HEK293 (cell line): ENCODE results near the gene CSNK1G2.
"Not testable (repeated sequence)": the region's sequence is repeated elsewhere in the genome, so short reads cannot be mapped to it uniquely, and the experiment has no call there.

Source experiments
- CTCF ChIA-PET: fragments of 350-600 bp; formaldehyde crosslinking; extraction: SDS; loops from one replicate; lab custom pipeline; 2021; ENCODE audit warnings: antibody characterized with exemption; lab: Yijun Ruan, JAX
- POLR2A ChIA-PET: fragments of 300-600 bp; formaldehyde crosslinking; extraction: SDS; loops from one replicate; lab custom pipeline; 2020; ENCODE audit warnings: antibody characterized with exemption, inconsistent platforms; lab: Yijun Ruan, JAX
- H3K27ac ChIP-seq: fragments of 200-500 bp; sonication (Bioruptor generic); 2 replicates; pipeline ENCODE4 v1.5.1; 2014; ENCODE audit warnings: low read depth, low read length, control low read depth, inconsistent platforms; ENCODE audit errors: extremely low read depth
- H3K36me3 ChIP-seq, 2 experiments: fragments of 200-500 bp in 1 of 2; sonication (Bioruptor generic) in 1 of 2; 1 replicate in 1 of 2; 2 replicates in 1 of 2; pipeline ENCODE4 v1.5.1; 2014 to 2017; ENCODE audit warnings: inconsistent platforms in 2 of 2, low read length in 2 of 2; ENCODE audit not compliant: control insufficient read depth in 2 of 2, insufficient read depth in 1 of 2
- H3K4me1 ChIP-seq: fragments of 200-500 bp; sonication (Bioruptor generic); 2 replicates; pipeline ENCODE4 v1.5.1; 2014; ENCODE audit warnings: mild to moderate bottlenecking, low read length, inconsistent platforms; ENCODE audit not compliant: control insufficient read depth, insufficient read depth
- H3K4me3 ChIP-seq: 2 replicates; pipeline ENCODE4 v1.5.1; 2011; ENCODE audit warnings: low read depth, mild to moderate bottlenecking, control low read depth, low read length, moderate library complexity
- H3K9me3 ChIP-seq: fragments of 200-500 bp; sonication (Bioruptor generic); 2 replicates; pipeline ENCODE4 v1.5.1; 2014; ENCODE audit warnings: low read depth, low read length, inconsistent platforms; ENCODE audit not compliant: control insufficient read depth, insufficient read depth
- AEBP2 ChIP-seq: fragments of 450-650 bp; formaldehyde crosslinking; IDR thresholded peaks from 2 replicates; pipeline ENCODE4 v1.5.1; 2016; ENCODE audit warnings: missing biosample characterization, missing genetic modification characterization, borderline replicate concordance
- ATF2 ChIP-seq: fragments of 450-650 bp; formaldehyde crosslinking; IDR thresholded peaks from 2 replicates; pipeline ENCODE4 v1.5.1; 2016; ENCODE audit warnings: missing biosample characterization, missing genetic modification characterization, low read depth
- KLF8 ChIP-seq: fragments of 450-650 bp; formaldehyde crosslinking; IDR thresholded peaks from 2 replicates; pipeline ENCODE4 v1.5.1; 2016; ENCODE audit warnings: missing biosample characterization, missing genetic modification characterization
- KLF9 ChIP-seq: fragments of 450-650 bp; formaldehyde crosslinking; IDR thresholded peaks from 2 replicates; pipeline ENCODE4 v1.5.1; 2016; ENCODE audit warnings: missing biosample characterization, missing genetic modification characterization, low read depth
- SP3 ChIP-seq: fragments of 450-650 bp; formaldehyde crosslinking; IDR thresholded peaks from 2 replicates; pipeline ENCODE4 v1.5.1; 2016; ENCODE audit warnings: missing biosample characterization, missing genetic modification characterization
- WT1 ChIP-seq: fragments of 450-650 bp; formaldehyde crosslinking; IDR thresholded peaks from 2 replicates; pipeline ENCODE4 v1.5.1; 2016; ENCODE audit warnings: missing biosample characterization, missing genetic modification characterization
- ZBTB21 ChIP-seq: fragments of 450-650 bp; formaldehyde crosslinking; IDR thresholded peaks from 2 replicates; pipeline ENCODE4 v1.5.1; 2017; ENCODE audit warnings: missing biosample characterization, missing genetic modification characterization
- ZBTB7A ChIP-seq: fragments of 450-650 bp; formaldehyde crosslinking; IDR thresholded peaks from 2 replicates; pipeline ENCODE4 v1.5.1; 2016; ENCODE audit warnings: low read depth, missing biosample characterization, missing genetic modification characterization
- ZFHX2 ChIP-seq: fragments of 450-650 bp; formaldehyde crosslinking; conservative IDR thresholded peaks from 2 replicates; pipeline ENCODE4 v1.5.1; 2016; ENCODE audit warnings: missing biosample characterization, missing genetic modification characterization
- ZNF19 ChIP-seq: fragments of 450-650 bp; formaldehyde crosslinking; IDR thresholded peaks from 2 replicates; pipeline ENCODE4; 2016; ENCODE audit warnings: missing biosample characterization, missing genetic modification characterization, low read depth
- ZNF600 ChIP-seq: fragments of 450-650 bp; formaldehyde crosslinking; IDR thresholded peaks from 2 replicates; pipeline ENCODE4 v1.5.1; 2016; ENCODE audit warnings: missing biosample characterization, missing genetic modification characterization
- ZNF660 ChIP-seq: fragments of 450-650 bp; IDR thresholded peaks from 2 replicates; pipeline ENCODE4 v1.5.1; 2018; ENCODE audit warnings: missing biosample characterization, mild to moderate bottlenecking, missing genetic modification characterization
- ZSCAN16 ChIP-seq: fragments of 450-650 bp; formaldehyde crosslinking; IDR thresholded peaks from 2 replicates; pipeline ENCODE4 v1.5.1; 2016; ENCODE audit warnings: missing biosample characterization, missing genetic modification characterization
- TF ChIP-seq, protein P1 (sequence below): fragments of 450-650 bp; formaldehyde crosslinking; IDR thresholded peaks from 2 replicates; pipeline ENCODE4 v1.5.1; 2016; ENCODE audit warnings: missing biosample characterization, missing genetic modification characterization

CSNK1G2 gene

DNA sequence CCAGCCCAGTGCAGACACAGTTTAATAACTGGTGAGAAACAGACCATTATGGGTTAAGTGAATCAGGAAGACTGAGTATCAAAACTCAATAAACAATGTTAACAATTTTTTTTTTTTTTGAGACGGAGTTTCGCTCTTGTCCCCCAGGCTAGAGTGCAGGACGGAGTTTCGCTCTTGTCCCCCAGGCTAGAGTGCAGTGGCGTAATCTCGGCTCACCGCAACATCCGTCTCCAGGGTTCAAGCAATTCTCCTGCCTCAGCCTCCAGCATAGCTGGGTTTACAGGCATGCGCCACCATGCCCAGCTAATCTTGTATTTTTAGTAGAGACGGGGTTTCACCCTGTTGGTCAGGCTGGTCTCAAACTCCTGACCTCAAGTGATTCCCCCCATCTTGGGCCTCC, 47.5 kb downstream of the CSNK1G2 start:
- 0 out of 2 replicates have a peak, but pooled peaks have one; percentile 24 for TF ChIP-seq ZNF600 (tag by site-specific recombination)
- not testable (repeated sequence) for H3K27ac ChIP-seq, H3K9me3 ChIP-seq, H3K4me1 ChIP-seq, H3K4me3 ChIP-seq
- ChIA-PET POLR2A (interaction anchor here (0.7 kb wide), 1 partner anchor 9 kb away, joined by 5 read pairs; no protein-coding TSS in a partner anchor), CTCF (interaction anchor here (0.6 to 0.7 kb wide), 2 partner anchors 43 to 59 kb away, joined by 3 to 4 read pairs; no protein-coding TSS in a partner anchor)
- peaks cover 24 to 77% of the 10 kb centered on the region in 2 experiments; a peak in 2 of 3 replicates for H3K36me3 ChIP-seq

GRCh38 chr19:1989513-1990229, 48.7 kb downstream of the CSNK1G2 start:
- TF ChIP-seq ATF2 (tag by site-specific recombination): no peak
- TF ChIP-seq ZNF600 (tag by site-specific recombination): 0 out of 2 replicates have a peak, but pooled peaks have one; percentile 28
- TF ChIP-seq WT1 (tag by site-specific recombination): no peak
- TF ChIP-seq, protein P1, sequence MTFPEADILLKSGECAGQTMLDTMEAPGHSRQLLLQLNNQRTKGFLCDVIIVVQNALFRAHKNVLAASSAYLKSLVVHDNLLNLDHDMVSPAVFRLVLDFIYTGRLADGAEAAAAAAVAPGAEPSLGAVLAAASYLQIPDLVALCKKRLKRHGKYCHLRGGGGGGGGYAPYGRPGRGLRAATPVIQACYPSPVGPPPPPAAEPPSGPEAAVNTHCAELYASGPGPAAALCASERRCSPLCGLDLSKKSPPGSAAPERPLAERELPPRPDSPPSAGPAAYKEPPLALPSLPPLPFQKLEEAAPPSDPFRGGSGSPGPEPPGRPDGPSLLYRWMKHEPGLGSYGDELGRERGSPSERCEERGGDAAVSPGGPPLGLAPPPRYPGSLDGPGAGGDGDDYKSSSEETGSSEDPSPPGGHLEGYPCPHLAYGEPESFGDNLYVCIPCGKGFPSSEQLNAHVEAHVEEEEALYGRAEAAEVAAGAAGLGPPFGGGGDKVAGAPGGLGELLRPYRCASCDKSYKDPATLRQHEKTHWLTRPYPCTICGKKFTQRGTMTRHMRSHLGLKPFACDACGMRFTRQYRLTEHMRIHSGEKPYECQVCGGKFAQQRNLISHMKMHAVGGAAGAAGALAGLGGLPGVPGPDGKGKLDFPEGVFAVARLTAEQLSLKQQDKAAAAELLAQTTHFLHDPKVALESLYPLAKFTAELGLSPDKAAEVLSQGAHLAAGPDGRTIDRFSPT (tag by site-specific recombination): peak; percentile 62; the same call in 1 of the 2 replicates

GRCh38 chr19:1990230-1991017, 49.5 kb downstream of the CSNK1G2 start:
- ChIA-PET POLR2A (interaction anchor here (0.6 kb wide), 1 partner anchor 49 kb away, joined by 6 read pairs; no protein-coding TSS in a partner anchor), CTCF (interaction anchor here (0.6 to 0.9 kb wide), 2 partner anchors 8 to 19 kb away, joined by 3 read pairs; no protein-coding TSS in a partner anchor)
- Histone ChIP-seq H3K36me3 (peaks cover 27 to 72% of the 10 kb centered on the region in 2 experiments; a peak in 2 of 3 replicates), H3K4me1 (no peaks in the 10 kb centered on the region), H3K4me3 (no peak overlapping the region), H3K27ac (no peak overlapping the region), H3K9me3 (no peaks in the 10 kb centered on the region)
- TF ChIP-seq KLF9 (tag by site-specific recombination): peak; percentile 51
- TF ChIP-seq KLF8 (tag by site-specific recombination): peak; percentile 75
- TF ChIP-seq SP3 (tag by site-specific recombination): no peak

More at GRCh38 chr19:1989513-1990229, 48.7 kb downstream of the CSNK1G2 start:
- POLR2A ChIA-PET: no interaction called here
- H3K9me3 ChIP-seq: no peaks in the 10 kb centered on the region
- H3K4me3 ChIP-seq: no peak overlapping the region
- CTCF ChIA-PET: interaction anchor here (0.7 kb wide), 1 partner anchor 48 kb away, joined by 3 read pairs; no protein-coding TSS in a partner anchor
- peaks cover 28 to 75% of the 10 kb centered on the region in 2 experiments; a peak in 2 of 3 replicates for H3K36me3 ChIP-seq
- H3K4me1 ChIP-seq: no peaks in the 10 kb centered on the region
- H3K27ac ChIP-seq: no peak overlapping the region

DNA sequence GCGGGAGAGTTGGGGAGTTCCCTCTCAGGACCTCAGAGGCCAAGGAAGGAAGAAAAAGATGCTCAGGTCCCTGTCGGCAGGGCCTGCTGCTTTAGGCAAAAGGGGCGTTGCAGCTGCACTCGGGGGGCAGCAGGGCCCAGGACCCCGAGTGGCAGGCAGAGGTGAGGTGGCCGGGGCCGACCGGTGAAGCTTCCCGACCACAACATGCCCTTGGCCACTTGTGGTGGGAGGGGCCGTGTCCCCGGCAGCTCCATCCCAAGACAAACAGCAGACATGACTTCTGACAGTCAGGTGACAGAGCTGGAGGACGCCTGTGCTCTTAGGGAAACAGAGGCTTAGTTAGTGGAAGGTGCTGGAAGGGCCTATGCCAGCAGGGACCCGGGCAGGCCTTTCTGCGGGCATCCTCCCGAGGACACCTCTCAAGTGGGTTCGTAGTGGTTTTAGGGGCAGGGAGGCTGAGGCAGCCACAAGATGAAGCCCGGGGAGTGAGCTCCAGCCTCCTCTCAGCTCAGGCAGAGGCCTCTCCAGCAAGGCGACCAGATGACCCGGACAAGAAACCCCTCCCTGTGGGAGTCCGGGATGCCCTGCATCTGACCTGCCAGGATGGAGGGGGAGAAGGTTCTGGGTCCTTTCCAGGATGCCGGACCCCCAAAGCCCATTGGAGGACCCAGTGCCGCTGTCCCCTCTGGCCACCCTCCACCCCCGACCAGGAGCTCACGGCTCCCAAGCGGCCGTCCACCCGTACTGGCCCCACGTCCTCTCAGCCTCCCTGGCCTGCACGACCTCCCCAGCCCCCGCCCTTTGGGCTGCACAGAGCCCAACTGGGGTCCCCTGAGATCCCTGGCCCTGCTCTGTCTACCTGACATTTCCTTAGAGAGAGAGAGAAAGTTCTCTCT, 50.3 kb downstream of the CSNK1G2 start:
- ChIA-PET CTCF (interaction anchor here (0.6 to 0.9 kb wide), 2 partner anchors 9 to 19 kb away, joined by 3 read pairs; no protein-coding TSS in a partner anchor), POLR2A (interaction anchor here (0.6 to 0.7 kb wide), 2 partner anchors 12 to 224 kb away, joined by 3 read pairs; no protein-coding TSS in a partner anchor)
- no peak overlapping the region for H3K4me3 ChIP-seq
- no peaks in the 10 kb centered on the region for H3K9me3 ChIP-seq
- no peak overlapping the region for H3K27ac ChIP-seq
- peaks cover 35 to 69% of the 10 kb centered on the region in 2 experiments for H3K36me3 ChIP-seq
- H3K4me1 ChIP-seq: no peaks in the 10 kb centered on the region
- no peak for TF ChIP-seq AEBP2
- no peak for TF ChIP-seq ZNF19 (tag by site-specific recombination)
- no peak for TF ChIP-seq ZFHX2 (tag by site-specific recombination)
- no peak for TF ChIP-seq ZNF660 (tag by site-specific recombination)
- TF ChIP-seq ZBTB7A (tag by site-specific recombination): no peak
- TF ChIP-seq ZBTB21 (tag by site-specific recombination): no peak
- TF ChIP-seq, protein P1 (tag by site-specific recombination): no peak
- TF ChIP-seq ZSCAN16 (tag by site-specific recombination): no peak
